Epidermal melanocyte (primary cell): ENCODE measurements around the gene FRK.
"Not testable (repeated sequence)": the region's sequence is repeated elsewhere in the genome, so short reads cannot be mapped to it uniquely, and the experiment has no call there.

ENCODE experiments used
- DNase-seq: peaks from one replicate; pipeline ENCODE4 v3.0.0; 2011; ENCODE audit warnings: low spot score; ENCODE audit not compliant: insufficient read length

The FRK gene

GRCh38 chr6:116074732-116075390 lies 14.2 kb upstream of the FRK start:
- no peak for DNase-seq

DNA sequence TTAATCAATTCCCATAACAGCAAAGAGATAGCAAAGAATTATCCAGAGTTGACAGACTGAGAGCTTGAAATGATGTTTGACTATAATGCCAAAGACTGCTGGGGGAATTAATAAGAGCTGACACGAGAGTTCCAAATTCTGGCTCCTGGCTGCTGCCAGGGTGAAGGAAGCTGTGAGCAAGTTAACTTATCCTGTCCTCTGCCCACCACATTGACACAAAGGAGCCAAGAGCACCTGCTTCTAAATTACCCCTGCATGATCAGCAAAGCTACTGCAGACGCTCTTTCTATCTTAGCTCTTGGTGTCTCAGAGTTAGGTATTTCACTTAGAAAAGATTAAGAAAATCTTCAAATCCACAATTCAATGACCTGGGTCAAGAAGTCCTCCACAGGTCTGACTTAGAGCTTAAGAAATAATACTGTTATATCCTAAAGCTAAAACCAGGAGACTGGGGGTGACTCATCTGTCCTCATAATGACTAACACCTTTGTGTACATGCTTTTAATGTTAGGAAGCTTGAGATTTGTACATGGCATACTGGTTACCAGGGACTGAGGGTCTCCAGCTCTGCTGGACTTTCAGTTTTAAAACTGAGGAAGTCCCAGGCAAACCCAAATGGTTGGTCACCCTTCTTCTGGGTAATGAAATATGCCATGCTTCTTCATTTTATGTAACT lies 13.2 kb upstream of the FRK start:
- DNase-seq = no peak

DNA sequence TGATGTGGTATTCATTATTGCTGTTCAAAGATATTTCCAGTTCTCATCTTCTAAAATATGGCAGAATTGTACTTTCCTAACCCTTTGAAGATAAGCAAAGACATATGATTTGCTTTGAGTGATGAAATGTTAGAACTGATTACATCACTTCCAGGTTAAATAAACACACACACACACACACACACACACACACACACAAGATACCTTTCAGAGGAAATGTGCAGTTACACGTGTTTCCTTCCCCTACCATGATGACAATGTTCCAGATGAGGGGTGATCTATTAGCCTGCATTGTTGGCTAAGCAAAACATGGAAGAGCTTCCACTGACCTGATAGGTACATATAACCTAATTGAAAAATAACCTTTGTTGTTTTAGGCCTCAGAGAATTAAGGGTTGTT lies 11.7 kb upstream of the FRK start:
- no peak for DNase-seq

GRCh38 chr6:116070616-116071389 lies 10.1 kb upstream of the FRK start:
- no peak for DNase-seq

- no peak for DNase-seq
Observed at GRCh38 chr6:116070101-116070500, 9.4 kb upstream of the FRK start.

GRCh38 chr6:116066789-116067188 lies 6.1 kb upstream of the FRK start:
- DNase-seq = no peak

GRCh38 chr6:116064666-116065065 lies 4.0 kb upstream of the FRK start:
- DNase-seq = no peak

DNA sequence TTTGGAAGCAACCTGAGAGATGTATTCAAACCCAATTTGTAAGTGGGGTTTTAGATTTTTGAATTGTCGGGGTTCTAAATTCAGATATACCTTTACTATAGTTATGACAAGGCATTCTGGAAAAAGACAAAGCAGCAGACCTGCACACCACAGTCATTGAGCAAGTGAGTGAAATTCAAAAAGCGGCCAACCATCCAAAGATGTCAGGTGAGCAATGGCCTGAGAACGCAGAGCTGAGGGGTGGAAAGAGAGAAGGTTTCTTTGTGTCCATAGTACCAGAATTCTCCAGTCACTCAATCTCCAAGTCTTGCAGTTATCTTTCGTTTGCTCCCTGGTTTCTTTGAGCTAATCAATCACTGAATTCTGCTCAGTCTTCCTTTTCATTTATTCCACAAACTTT lies 1.8 kb upstream of the FRK start:
- DNase-seq = no peak

- no peak for DNase-seq
Observed at GRCh38 chr6:116059713-116060571, 749 bp downstream of the FRK start.

DNA sequence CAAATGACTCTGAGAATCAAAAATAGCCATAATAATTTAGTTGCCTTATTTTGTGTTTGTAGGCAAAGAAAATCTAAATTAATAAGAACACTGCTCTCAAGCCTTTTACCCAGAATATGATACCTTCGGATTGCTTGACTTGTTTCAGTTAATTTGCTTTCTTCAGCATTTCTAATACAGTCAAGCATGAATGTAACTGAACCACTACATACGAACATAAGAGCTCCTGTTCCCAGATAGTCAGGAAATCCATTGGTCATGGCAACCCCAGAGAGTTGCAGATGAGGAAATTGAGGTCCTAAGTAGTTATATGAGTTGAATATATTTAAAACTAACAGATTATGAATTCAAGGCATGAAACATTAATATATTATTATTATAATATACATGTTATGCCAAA lies 2.9 kb downstream of the FRK start:
- DNase-seq = no peak

DNA sequence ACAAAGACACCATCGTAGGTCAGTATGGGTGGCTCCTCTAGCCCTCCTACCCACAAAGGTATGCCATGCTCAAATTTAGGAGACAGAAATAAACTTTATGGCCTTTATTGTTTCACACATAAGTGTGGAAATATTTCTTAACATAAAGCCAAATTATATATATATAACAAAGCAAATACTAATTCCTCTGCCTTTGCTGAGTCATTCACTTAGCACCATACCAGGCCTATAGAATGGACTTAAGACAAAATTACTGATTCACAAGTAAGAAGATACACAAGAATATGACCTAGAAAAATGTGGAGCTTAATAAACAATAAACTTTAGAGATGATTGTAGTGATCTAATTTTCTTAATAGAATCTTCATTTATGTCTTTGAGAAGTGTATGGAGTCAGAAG lies 5.2 kb downstream of the FRK start:
- DNase-seq = no peak

GRCh38 chr6:116051244-116051643 lies 9.4 kb downstream of the FRK start:
- no peak for DNase-seq

- no peak for DNase-seq
Observed at GRCh38 chr6:116050737-116051136, 10.0 kb downstream of the FRK start.

DNA sequence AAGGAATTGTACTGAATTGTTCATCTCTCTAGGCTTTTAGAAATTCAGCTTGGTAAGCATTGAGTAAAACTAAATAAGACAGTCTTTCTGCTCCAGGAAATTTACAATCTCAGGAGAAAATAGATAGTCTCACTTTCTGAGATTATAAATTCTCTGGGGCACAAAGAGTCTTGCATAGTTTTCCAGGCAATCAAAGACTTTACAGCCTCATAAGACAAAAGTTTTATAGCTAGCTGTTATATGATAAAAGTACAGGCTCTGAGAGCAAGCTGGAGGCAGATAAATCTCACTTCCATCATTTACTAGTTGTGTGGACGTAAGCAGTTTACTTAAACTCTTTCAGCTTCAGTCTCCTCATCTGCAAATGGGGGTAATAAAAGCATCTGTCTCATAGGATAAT lies 11.4 kb downstream of the FRK start:
- no peak for DNase-seq

DNA sequence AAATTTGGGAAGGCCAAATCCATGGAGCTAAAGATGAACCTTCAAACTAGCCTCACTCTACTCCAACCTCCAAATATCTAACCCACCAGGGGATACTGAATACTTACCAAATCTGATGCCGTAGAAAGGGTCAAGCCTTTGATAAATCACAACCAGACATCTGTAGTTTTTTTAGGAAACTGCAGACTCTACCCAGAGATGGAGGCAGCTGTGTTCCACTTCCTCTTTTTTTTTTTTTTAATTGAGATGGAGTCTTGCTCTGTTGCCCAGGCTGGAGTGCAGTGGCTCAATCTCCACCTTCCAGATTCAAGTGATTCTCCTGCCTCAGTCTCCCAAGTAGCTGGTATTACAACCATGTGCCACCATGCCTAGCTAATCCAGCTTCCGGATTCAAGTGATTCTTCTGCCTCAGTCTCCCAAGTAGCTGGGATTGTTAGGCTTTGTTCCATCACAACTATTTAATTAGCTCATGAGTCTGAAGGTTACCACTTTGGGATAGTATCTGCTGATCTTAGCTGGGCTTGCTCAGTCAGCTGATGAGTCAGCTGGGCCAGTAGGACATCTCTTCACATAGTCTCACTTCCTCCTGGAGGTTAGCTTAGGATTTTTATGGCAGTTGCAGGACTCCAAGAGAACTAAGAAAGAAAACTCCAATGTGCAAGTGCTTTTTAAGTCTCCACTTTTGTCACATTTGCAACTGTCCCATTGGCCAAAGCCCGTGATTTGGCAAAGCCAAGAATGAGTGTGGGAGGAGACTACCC lies 13.3 kb downstream of the FRK start:
- DNase-seq = no peak

DNA sequence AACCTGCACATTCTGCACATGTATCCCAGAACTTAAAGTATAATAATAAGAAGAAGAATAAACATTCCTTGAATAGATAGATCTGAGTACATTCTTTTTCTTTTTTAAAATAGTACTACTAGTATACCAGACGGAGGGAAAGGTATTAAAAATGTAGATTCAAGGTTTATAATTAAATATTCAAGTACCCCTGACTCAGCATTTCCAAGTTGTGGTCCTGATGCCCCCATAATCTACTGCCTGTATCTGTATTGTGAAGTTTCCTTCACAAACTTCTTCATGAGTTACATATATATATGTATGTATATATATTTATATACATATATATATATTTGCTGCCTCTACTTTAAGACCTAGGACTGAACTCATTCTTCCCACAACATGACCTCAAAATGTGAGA lies 14.0 kb downstream of the FRK start:
- DNase-seq = no peak

DNA sequence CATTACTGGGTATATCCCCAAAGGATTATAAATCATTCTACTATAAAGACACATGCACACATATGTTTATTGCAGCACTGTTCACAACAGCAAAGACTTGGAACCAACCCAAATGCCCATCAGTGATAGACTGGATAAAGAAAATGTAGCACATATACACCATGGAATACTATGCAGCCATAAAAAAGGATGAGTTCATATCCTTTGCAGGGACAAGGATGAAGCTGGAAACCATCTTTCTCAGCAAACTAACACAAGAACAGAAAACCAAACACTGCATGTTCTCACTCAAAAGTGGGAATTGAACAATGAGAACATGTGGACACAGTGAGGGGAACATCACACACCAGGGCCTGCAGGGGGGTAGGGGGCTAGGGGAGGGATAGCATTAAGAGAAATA lies 14.4 kb downstream of the FRK start:
- DNase-seq = not testable (repeated sequence)

- no peak for DNase-seq
Observed at GRCh38 chr6:116041934-116042333, 18.8 kb downstream of the FRK start.

- DNase-seq = no peak
Observed at GRCh38 chr6:116040993-116041392, 19.7 kb downstream of the FRK start.

DNA sequence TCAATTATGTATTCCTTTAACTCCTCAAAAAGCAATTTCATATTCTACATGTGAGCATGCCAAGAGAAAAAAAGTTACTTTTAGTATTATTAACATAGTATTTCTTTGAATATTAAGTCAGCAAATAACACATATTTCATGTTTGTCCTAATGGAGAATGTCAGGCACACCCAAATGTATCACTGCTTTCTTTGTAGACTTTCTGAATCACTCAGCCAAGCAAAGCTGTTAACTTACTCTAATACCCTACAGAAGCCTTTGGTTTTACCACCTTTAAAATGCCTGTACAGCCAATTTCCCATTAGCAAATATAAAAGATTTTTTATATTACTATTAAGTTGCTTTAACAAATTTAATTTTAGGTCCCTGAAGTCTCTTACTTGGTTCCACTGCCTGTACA lies 23.8 kb downstream of the FRK start:
- no peak for DNase-seq
